NCI-H187 (cell line): ENCODE results near the gene HTT-AS.
A peak's percentile ranks its signal among the peaks of the same experiment; 100 is the strongest.

Source experiments
- DNase-seq, 2 experiments: peaks; one replicate each; lab custom pipeline; 2025; lab: John Stamatoyannopoulos, UW

HTT-AS gene

GRCh38 chr4:3087115-3087797 is 12.9 kb upstream of the HTT-AS start:
- DNase-seq = no peak

- DNase-seq = no peak
These were observed 11.8 kb upstream of the HTT-AS start for GRCh38 chr4:3085948-3086670.

- no peak for DNase-seq
These were observed 9.4 kb upstream of the HTT-AS start for GRCh38 chr4:3083732-3084131.

- DNase-seq = no peak
These were observed 8.7 kb upstream of the HTT-AS start for GRCh38 chr4:3082925-3083515.

- DNase-seq = no peak
These were observed 5.4 kb upstream of the HTT-AS start for GRCh38 chr4:3079694-3080123.

GRCh38 chr4:3077796-3078195 is 3.5 kb upstream of the HTT-AS start:
- no peak for DNase-seq

- DNase-seq = no peak
These were observed 1.3 kb upstream of the HTT-AS start for GRCh38 chr4:3075652-3075981.

GRCh38 chr4:3074846-3075651 is 711 bp upstream of the HTT-AS start:
- DNase-seq = no peak

GRCh38 chr4:3073158-3074077 is 920 bp downstream of the HTT-AS start:
- no peak for DNase-seq

- DNase-seq = no peak
These were observed 2.5 kb downstream of the HTT-AS start for GRCh38 chr4:3071811-3072210.

- no peak for DNase-seq
These were observed 3.4 kb downstream of the HTT-AS start for GRCh38 chr4:3070709-3071500.

- DNase-seq = peak in 1 of 2 experiments; percentile 24
These were observed 4.6 kb downstream of the HTT-AS start for GRCh38 chr4:3069661-3070199.

GRCh38 chr4:3067473-3068001 is 6.8 kb downstream of the HTT-AS start:
- no peak for DNase-seq

GRCh38 chr4:3066836-3067400 is 7.4 kb downstream of the HTT-AS start:
- no peak for DNase-seq

GRCh38 chr4:3065551-3065950 is 8.8 kb downstream of the HTT-AS start:
- no peak for DNase-seq

- DNase-seq = no peak
These were observed 11.9 kb downstream of the HTT-AS start for GRCh38 chr4:3062471-3062870.

- DNase-seq = no peak
These were observed 13.4 kb downstream of the HTT-AS start for GRCh38 chr4:3060946-3061345.

- DNase-seq = no peak
These were observed 14.4 kb downstream of the HTT-AS start for GRCh38 chr4:3059943-3060342.

- DNase-seq = no peak
These were observed 20.1 kb downstream of the HTT-AS start for GRCh38 chr4:3054169-3054759.
